SK-N-SH (cell line): Measurements from ENCODE around the gene IQCK.

Experiments used
- CHD2 ChIP-seq: fragments of 150-350 bp; IDR thresholded peaks from 2 replicates; pipeline ENCODE4 v1.6.1; 2018; ENCODE audit warnings: low read length; ENCODE audit not compliant: partially characterized antibody
- CTCF ChIP-seq: fragments of 200-600 bp; sonication (generic); IDR thresholded peaks from 2 replicates; pipeline ENCODE4 v1.6.1; 2017; ENCODE audit warnings: antibody characterized with exemption, mild to moderate bottlenecking, moderate library complexity
- EP300 ChIP-seq, 2 experiments: IDR thresholded peaks; 2 replicates each; pipeline versions ENCODE4 v1.4.0 to v1.6.1; 2012; ENCODE audit warnings: borderline replicate concordance in 1 of 2, low read depth in 1 of 2, low read length in 1 of 2
- EZH2phosphoT487 ChIP-seq: fragments of 200-600 bp; sonication (generic); IDR thresholded peaks from 2 replicates; pipeline ENCODE4 v1.6.1; 2017; ENCODE audit warnings: low read depth, mixed run types, mild to moderate bottlenecking, antibody characterized with exemption, moderate library complexity, borderline replicate concordance
- FOSL2 ChIP-seq: IDR thresholded peaks from 2 replicates; pipeline ENCODE4 v1.4.0; 2012; ENCODE audit warnings: low read depth, mild to moderate bottlenecking, moderate library complexity, borderline replicate concordance
- MEF2A ChIP-seq: IDR thresholded peaks from 2 replicates; pipeline ENCODE4 v1.4.0; 2012; ENCODE audit warnings: low read depth, borderline replicate concordance
- NFIC ChIP-seq: IDR thresholded peaks from 2 replicates; pipeline ENCODE4 v1.4.0; 2012; ENCODE audit warnings: borderline replicate concordance
- POLR2AphosphoS5 ChIP-seq: IDR thresholded peaks from 2 replicates; pipeline ENCODE4 v1.6.1; 2012; ENCODE audit warnings: low read depth, low read length
- RAD21 ChIP-seq: IDR thresholded peaks from 2 replicates; pipeline ENCODE4 v1.6.1; 2012; ENCODE audit warnings: mild to moderate bottlenecking, low read length
- TAF1 ChIP-seq: IDR thresholded peaks from 2 replicates; pipeline ENCODE4 v1.6.1; 2012; ENCODE audit warnings: low read depth, mild to moderate bottlenecking, low read length, moderate library complexity, borderline replicate concordance
- TCF12 ChIP-seq: IDR thresholded peaks from 2 replicates; pipeline ENCODE4 v1.4.0; 2012
- TEAD4 ChIP-seq: IDR thresholded peaks from 2 replicates; pipeline ENCODE4 v1.4.0; 2012; ENCODE audit warnings: mild to moderate bottlenecking, borderline replicate concordance; ENCODE audit not compliant: insufficient read depth
- USF2 ChIP-seq: fragments of 150-350 bp; IDR thresholded peaks from 2 replicates; pipeline ENCODE4 v1.6.1; 2017; ENCODE audit warnings: antibody characterized with exemption, low read length, low read depth, borderline replicate concordance

DNA sequence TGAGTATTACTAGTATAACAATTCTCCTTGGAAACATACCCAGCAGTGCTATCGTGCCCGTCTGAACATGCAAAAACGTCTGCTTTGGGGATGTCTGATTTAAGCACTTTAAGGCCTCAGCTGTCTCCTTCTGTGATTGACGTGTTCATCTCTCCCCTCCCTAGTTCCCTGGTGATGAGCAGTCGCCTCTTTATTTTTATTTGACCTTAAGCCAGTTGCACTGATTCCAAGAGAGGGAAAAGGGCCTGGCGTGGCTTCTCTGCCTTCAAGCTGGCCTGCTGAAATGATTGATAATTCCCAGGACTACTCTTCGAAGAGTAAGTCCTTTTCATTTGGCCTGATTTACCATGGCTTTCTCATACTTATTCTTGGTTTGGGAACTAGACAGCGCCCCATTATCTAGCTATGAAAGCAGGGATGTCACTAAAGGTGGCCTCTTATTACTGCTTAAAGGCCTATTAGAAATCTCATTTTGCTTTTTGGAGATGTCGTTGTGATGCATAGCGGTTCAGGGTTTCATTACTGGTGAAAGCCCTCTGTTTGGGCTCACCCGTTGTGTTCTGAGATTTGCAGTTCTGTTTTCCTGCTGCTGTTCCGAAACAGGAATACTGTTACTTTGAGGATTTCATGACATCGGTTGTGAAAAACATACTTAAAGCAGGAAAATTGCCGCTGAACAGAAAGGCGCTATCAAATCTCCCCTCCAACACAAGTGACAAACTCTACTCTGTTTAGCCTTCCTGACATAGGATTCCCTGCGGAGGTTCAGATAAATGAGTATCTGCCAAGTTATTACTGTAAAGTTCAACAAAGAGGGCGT lies 65.5 kb downstream of the IQCK start:
- no peak for TF ChIP-seq CTCF
- TF ChIP-seq FOSL2 = no peak
- no peak for TF ChIP-seq TAF1
- TF ChIP-seq TEAD4 = no peak
- TF ChIP-seq CHD2 = no peak
- no peak for TF ChIP-seq RAD21
- no peak for TF ChIP-seq EP300 (IDR thresholded peaks at IDR 0.05; ENCODE audit: borderline replicate concordance in 1 of 2, low read depth in 1 of 2, low read length in 1 of 2)
- no peak for TF ChIP-seq NFIC
- no peak for TF ChIP-seq MEF2A
- no peak for TF ChIP-seq EZH2phosphoT487
- TF ChIP-seq POLR2AphosphoS5 = no peak
- no peak for TF ChIP-seq TCF12
- no peak for TF ChIP-seq USF2
